Measurements from ENCODE around the gene CAMK1D. TPM values are rescaled to one million over a fixed set of nuclear protein-coding genes. Genes with fewer than 3 reads are reported as not detected.

CAMK1D gene
- total and polyA plus RNA-seq, 2 experiments from 2014 or later = 2.0 to 3.8 TPM

DNA sequence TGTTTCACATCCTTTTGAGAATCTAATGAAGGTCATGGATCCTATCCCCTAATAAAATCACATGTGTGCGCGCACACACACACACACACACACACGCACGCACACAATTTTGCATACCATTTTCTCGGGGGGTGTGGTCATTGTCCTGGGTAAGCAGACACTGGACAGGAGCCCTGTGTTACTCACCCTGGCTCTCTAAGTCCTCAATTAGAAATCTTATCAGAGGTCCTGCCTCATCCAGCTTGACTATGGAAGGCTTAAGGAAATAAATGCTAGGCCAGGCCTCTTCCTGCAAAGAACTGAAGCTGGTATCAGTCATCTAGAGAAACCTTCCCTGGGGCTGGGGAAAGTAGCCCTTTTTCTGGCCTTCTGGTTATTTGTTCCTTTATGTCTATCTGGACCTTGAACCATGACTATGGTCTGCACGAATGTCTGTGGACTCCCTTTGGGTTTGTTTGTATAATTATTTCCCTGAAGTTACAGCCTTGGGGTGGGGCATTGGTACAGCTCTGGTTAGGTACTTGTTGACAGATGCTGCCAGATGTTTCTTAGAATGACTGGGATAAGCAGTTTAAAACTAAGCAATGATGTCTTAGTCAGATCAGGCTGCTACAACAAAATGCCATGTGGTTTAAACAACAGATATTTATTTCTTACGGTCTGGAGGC, 443.7 kb downstream of the CAMK1D start:
- H3K4me3 ChIP-seq = no peak overlapping the region
- H3K36me3 ChIP-seq = no peaks in the 10 kb centered on the region
- TF ChIP-seq, protein P1, sequence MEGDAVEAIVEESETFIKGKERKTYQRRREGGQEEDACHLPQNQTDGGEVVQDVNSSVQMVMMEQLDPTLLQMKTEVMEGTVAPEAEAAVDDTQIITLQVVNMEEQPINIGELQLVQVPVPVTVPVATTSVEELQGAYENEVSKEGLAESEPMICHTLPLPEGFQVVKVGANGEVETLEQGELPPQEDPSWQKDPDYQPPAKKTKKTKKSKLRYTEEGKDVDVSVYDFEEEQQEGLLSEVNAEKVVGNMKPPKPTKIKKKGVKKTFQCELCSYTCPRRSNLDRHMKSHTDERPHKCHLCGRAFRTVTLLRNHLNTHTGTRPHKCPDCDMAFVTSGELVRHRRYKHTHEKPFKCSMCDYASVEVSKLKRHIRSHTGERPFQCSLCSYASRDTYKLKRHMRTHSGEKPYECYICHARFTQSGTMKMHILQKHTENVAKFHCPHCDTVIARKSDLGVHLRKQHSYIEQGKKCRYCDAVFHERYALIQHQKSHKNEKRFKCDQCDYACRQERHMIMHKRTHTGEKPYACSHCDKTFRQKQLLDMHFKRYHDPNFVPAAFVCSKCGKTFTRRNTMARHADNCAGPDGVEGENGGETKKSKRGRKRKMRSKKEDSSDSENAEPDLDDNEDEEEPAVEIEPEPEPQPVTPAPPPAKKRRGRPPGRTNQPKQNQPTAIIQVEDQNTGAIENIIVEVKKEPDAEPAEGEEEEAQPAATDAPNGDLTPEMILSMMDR (IDR thresholded peaks at IDR 0.05; ENCODE audit: low read depth, low read length) = no peak

DNA sequence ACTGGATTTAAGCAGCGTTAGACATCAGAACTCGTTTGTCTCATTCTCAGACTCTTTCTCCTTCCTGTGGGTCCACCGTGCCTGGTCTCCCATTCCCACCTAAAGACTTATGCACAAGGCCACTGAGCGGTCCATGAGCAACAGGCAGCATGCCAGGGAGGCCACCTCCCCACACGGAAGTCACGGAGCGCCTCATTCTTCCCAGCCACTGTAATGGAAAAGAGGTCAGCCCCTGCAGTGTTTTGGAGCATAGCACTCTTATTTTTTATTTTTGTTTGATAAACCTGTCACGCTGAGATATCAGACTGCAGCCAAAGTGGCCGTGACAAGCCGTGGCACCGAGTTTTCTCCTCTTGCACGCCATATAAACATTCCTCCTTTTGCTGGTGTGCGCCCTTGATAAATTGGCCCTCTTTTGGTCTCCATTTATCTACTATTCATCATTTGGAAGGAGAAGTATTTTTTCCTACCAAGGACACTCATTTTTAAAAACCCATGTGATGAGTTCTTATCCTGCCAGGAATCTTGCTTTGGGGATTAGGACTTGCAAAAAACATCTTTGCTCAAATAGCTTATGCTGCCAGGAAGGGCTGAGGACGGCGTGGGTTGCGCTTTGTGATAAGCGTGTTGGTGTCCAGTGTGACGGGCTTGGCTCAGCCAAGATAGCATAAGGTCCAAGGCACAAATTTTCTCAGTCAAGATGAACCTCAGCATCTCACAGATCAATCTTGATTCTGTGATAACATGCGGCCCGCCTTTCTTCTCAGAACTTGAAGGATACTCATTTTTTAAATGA, 446.2 kb downstream of the CAMK1D start:
- Histone ChIP-seq H3K4me1 (ENCODE audit: low read depth) (no peaks in the 10 kb centered on the region), H3K27ac (no peak overlapping the region), H3K9me3 (ENCODE audit: low read depth) (no peaks in the 10 kb centered on the region), H3K36me3 (no peaks in the 10 kb centered on the region), H3K27me3 (no peaks in the 10 kb centered on the region), H3K4me3 (no peak overlapping the region)
- DNase-seq (ENCODE audit: low read depth in 1 of 2, low spot score in 1 of 2) = no peak
- TF ChIP-seq, protein P1 (IDR thresholded peaks at IDR 0.05; ENCODE audit: low read depth, low read length) = no peak

More for the DNA sequence above, 443.7 kb downstream of the CAMK1D start:
- Histone ChIP-seq H3K4me1 (ENCODE audit: low read depth) (no peaks in the 10 kb centered on the region), H3K27ac (no peak overlapping the region), H3K9me3 (ENCODE audit: low read depth) (no peaks in the 10 kb centered on the region), H3K27me3 (no peaks in the 10 kb centered on the region)
- no peak for DNase-seq (ENCODE audit: low read depth in 1 of 2, low spot score in 1 of 2)

DNA sequence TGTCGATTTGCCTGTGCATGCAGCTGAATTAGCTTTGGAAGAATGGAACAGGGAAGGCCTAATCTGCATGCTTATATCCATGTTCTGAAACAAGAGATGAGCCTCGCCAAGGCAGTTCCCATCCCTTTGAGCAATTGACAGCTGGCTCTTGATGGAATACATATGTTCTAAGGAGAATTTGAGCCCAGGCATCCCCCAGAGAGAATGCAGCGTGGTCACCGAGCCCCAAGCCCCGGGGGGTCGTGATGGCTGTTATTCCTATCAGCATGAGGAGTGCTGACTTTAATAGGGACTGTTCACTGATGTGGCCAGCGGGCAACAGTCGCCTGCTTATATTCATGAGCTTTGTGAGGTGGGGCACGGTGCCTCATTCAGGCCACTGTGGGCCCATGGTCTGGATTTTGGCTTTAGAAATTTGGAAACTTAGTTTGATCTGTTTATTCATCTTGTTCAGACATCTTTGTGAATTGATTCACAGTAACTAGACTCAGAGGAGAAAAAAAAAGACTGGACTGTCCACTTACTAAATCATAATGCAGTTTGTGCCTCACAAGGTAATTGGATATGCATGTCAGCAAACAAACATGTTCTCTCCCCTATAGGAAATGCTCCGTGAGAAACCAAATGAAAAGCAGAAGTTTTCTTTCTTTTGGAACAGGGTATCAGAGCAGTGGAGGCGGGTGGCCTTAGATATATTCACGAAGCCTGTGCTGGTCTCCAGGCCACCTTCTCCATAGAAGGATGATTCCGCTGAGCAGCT, 447.2 kb downstream of the CAMK1D start:
- H3K27me3 ChIP-seq = no peaks in the 10 kb centered on the region
- TF ChIP-seq, protein P1 (IDR thresholded peaks at IDR 0.05; ENCODE audit: low read depth, low read length) = no peak

DNA sequence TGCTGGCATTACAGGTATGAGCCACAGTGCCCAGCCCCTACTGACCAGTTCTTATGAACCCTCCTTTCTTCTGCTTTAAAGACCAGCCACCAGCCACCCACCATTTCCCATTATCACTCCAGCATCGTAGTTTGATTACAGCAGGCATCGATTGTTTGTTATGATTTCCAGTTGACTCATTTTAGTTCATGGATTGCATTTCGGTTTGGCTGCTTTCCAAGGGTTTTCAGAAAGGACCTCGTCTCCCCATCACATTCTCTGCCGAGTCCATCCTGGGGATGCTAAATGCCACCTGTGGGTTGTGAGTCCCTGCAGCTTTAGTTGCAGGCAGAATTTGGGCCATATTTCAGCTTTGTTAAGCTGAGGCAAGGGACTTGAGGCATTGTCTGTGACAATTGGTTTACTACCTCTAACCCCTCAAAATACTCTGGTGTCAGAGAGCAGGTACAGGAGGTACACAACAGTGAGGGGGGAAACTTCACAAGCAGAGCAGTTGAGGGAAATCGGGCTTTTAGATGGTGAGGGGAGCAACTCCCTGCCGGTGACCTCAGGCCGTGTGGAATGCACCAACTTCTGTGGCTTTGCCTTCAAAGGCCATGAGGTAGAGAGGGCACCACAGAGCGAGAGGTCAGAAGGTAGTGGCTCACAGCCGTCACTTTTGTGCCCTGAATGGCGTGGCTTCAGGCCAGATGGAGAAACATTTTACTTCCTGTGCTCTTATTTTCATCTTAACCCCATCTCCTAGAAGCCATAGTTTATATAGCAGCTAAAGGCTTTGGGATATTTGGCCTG, 448.3 kb downstream of the CAMK1D start:
- DNase-seq (ENCODE audit: low read depth in 1 of 2, low spot score in 1 of 2) = no peak
- TF ChIP-seq, protein P1 (IDR thresholded peaks at IDR 0.05; ENCODE audit: low read depth, low read length) = no peak
- H3K4me1 ChIP-seq (ENCODE audit: low read depth) = no peaks in the 10 kb centered on the region

More for the DNA sequence above, 447.2 kb downstream of the CAMK1D start:
- Histone ChIP-seq H3K27ac (no peak overlapping the region), H3K9me3 (ENCODE audit: low read depth) (no peaks in the 10 kb centered on the region), H3K4me3 (no peak overlapping the region), H3K36me3 (no peaks in the 10 kb centered on the region), H3K4me1 (ENCODE audit: low read depth) (no peaks in the 10 kb centered on the region)
- DNase-seq (ENCODE audit: low read depth in 1 of 2, low spot score in 1 of 2) = no peak

DNA sequence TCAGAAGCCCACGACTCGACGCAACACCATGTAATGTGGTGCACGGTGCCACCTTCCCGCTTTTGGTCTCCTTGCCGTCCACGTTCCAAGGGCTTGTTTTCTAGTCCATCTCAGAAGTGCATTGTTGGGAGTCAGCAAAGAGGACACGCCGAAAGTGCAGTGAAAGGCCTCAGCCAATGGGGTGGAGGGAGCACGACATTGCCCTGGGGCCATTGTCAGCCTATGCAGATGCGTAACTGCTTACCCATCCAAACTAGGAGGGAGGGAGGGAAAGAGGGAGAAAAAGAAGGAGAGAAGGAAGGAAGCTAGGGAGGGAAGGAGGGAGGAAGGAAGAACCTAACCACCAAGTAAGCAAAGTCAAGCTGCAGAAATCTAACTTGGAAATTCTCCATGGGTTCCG, 449.8 kb downstream of the CAMK1D start:
- TF ChIP-seq, protein P1 (IDR thresholded peaks at IDR 0.05; ENCODE audit: low read depth, low read length) = no peak
- Histone ChIP-seq H3K9me3 (ENCODE audit: low read depth) (no peaks in the 10 kb centered on the region), H3K36me3 (no peaks in the 10 kb centered on the region), H3K27ac (no peak overlapping the region), H3K4me3 (no peak overlapping the region), H3K4me1 (ENCODE audit: low read depth) (no peaks in the 10 kb centered on the region), H3K27me3 (no peaks in the 10 kb centered on the region)
- no peak for DNase-seq (ENCODE audit: low read depth in 1 of 2, low spot score in 1 of 2)

More for the DNA sequence above, 448.3 kb downstream of the CAMK1D start:
- no peaks in the 10 kb centered on the region for H3K27me3 ChIP-seq
- no peaks in the 10 kb centered on the region for H3K9me3 ChIP-seq (ENCODE audit: low read depth)
- H3K36me3 ChIP-seq = no peaks in the 10 kb centered on the region
- no peak overlapping the region for H3K4me3 ChIP-seq
- no peak overlapping the region for H3K27ac ChIP-seq

Data from cardiac muscle cell (in vitro differentiated cells and primary cell).